Coronary artery (tissue), 2 donors: ENCODE data around the gene HEYL.

Experiments used
- DNase-seq: peaks from one replicate; pipeline ENCODE4 v3.0.0-alpha.2; 2017; ENCODE audit warnings: low spot score
- H3K27ac ChIP-seq, 2 donors: fragments of 200-600 bp; sonication (generic); one replicate each; pipeline ENCODE4 v1.5.1; 2016 to 2019
- H3K4me3 ChIP-seq: fragments of 200-600 bp; sonication (generic); 2 replicates; pipeline ENCODE4 v1.5.1; 2016; ENCODE audit warnings: mild to moderate bottlenecking, moderate library complexity
- TF ChIP-seq, protein P1 (sequence below): fragments of 200-600 bp; sonication (generic); IDR thresholded peaks from one replicate; pipeline ENCODE4 v1.5.1; 2019; ENCODE audit warnings: antibody characterized with exemption

HEYL gene

DNA sequence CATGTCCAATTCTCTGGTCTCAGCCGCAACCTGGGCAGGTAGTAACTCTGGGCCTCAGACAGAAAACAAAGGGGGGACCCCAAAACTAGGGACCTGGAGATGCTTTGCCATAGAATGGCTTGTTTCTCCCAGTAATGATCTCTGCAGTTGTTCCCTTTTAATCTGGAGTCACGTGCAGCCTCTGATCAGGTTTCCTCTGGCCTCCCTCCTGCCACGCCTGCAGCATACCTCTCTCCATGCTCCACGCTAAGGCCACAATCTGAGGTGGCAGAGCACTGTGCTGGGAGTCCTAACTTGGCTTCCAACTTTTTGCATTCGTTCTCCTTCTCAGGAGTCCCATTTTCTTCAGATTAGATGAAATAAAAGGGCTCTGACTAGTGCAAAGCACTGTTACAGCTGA lies 64.8 kb downstream of the HEYL start:
- no peak for DNase-seq
- peak overlapping the region; percentile 93 for H3K4me3 ChIP-seq
- H3K27ac ChIP-seq: peak overlapping the region in 1 of 2 donors; percentile 74
- TF ChIP-seq, protein P1, sequence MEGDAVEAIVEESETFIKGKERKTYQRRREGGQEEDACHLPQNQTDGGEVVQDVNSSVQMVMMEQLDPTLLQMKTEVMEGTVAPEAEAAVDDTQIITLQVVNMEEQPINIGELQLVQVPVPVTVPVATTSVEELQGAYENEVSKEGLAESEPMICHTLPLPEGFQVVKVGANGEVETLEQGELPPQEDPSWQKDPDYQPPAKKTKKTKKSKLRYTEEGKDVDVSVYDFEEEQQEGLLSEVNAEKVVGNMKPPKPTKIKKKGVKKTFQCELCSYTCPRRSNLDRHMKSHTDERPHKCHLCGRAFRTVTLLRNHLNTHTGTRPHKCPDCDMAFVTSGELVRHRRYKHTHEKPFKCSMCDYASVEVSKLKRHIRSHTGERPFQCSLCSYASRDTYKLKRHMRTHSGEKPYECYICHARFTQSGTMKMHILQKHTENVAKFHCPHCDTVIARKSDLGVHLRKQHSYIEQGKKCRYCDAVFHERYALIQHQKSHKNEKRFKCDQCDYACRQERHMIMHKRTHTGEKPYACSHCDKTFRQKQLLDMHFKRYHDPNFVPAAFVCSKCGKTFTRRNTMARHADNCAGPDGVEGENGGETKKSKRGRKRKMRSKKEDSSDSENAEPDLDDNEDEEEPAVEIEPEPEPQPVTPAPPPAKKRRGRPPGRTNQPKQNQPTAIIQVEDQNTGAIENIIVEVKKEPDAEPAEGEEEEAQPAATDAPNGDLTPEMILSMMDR: no peak
